Skeletal muscle satellite cell (primary cell): Measurements from ENCODE around the gene GALNT17.

Experiments
- H3K27me3 ChIP-seq: 2 replicates; pipeline ENCODE4 v1.7.0; 2013; ENCODE audit warnings: low read length; ENCODE audit not compliant: control insufficient read depth, insufficient read depth
- H3K36me3 ChIP-seq: 2 replicates; pipeline ENCODE4 v1.7.0; 2013; ENCODE audit warnings: mild to moderate bottlenecking, control low read depth, low read length; ENCODE audit not compliant: insufficient read depth
- H3K4me1 ChIP-seq: 2 replicates; pipeline ENCODE4 v1.7.0; 2013; ENCODE audit warnings: low read length; ENCODE audit not compliant: control insufficient read depth, insufficient read depth
- H3K4me2 ChIP-seq: 2 replicates; pipeline ENCODE4 v1.7.0; 2013; ENCODE audit warnings: mild to moderate bottlenecking, low read length
- H3K4me3 ChIP-seq: 2 replicates; pipeline ENCODE4 v1.7.0; 2013; ENCODE audit warnings: low read length
- H3K9ac ChIP-seq: 2 replicates; pipeline ENCODE4 v1.7.0; 2013; ENCODE audit warnings: mild to moderate bottlenecking, low read depth, low read length, moderate library complexity
- H3K9me3 ChIP-seq: replicated peaks from 2 replicates; pipeline ENCODE4 v1.7.0; 2013; ENCODE audit warnings: mild to moderate bottlenecking, control low read depth, low read length

Gene GALNT17

GRCh38 chr7:71444130-71444529 lies 312.2 kb downstream of the GALNT17 start:
- no peak overlapping the region for H3K4me2 ChIP-seq
- H3K36me3 ChIP-seq, result no peaks in the 10 kb centered on the region
- H3K4me1 ChIP-seq, result peaks cover 3% of the 10 kb centered on the region
- H3K4me3 ChIP-seq, result no peak overlapping the region
- no peak overlapping the region for H3K9ac ChIP-seq
- H3K9me3 ChIP-seq, result no peaks in the 10 kb centered on the region
- H3K27me3 ChIP-seq, result no peaks in the 10 kb centered on the region

DNA sequence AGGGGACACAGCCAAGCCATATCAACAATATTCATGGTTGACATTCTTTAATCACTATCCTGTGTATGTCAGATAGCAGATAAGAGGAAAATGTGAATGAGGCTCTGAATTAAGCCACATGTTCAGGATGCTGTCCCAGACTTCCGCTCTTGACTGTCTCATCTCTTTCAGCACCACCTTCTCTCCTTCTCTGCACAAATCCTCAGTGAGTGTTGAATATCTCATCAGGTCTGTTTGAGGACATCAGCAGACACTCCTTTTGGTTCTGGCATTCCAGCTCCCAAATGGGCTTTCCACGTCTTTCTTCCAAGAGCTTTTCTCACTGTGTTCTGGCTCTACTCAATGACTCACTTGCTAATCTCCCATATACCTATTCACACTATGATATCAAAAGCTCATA lies 321.7 kb downstream of the GALNT17 start:
- no peaks in the 10 kb centered on the region for H3K4me1 ChIP-seq
- no peak overlapping the region for H3K4me3 ChIP-seq
- H3K36me3 ChIP-seq, result no peaks in the 10 kb centered on the region
- H3K27me3 ChIP-seq, result no peaks in the 10 kb centered on the region
- H3K9me3 ChIP-seq, result no peaks in the 10 kb centered on the region
- no peak overlapping the region for H3K4me2 ChIP-seq
- no peak overlapping the region for H3K9ac ChIP-seq

GRCh38 chr7:71454981-71455380 lies 323.0 kb downstream of the GALNT17 start:
- no peaks in the 10 kb centered on the region for H3K9me3 ChIP-seq
- no peaks in the 10 kb centered on the region for H3K4me1 ChIP-seq
- H3K27me3 ChIP-seq, result no peaks in the 10 kb centered on the region
- no peak overlapping the region for H3K4me3 ChIP-seq
- no peak overlapping the region for H3K9ac ChIP-seq
- H3K36me3 ChIP-seq, result no peaks in the 10 kb centered on the region
- no peak overlapping the region for H3K4me2 ChIP-seq

GRCh38 chr7:71457021-71457420 lies 325.1 kb downstream of the GALNT17 start:
- no peaks in the 10 kb centered on the region for H3K36me3 ChIP-seq
- no peaks in the 10 kb centered on the region for H3K9me3 ChIP-seq
- no peak overlapping the region for H3K4me2 ChIP-seq
- no peaks in the 10 kb centered on the region for H3K27me3 ChIP-seq
- H3K4me3 ChIP-seq, result no peak overlapping the region
- H3K4me1 ChIP-seq, result no peaks in the 10 kb centered on the region
- H3K9ac ChIP-seq, result no peak overlapping the region

GRCh38 chr7:71457846-71458590 lies 326.1 kb downstream of the GALNT17 start:
- Histone ChIP-seq H3K9me3 (no peaks in the 10 kb centered on the region), H3K36me3 (no peaks in the 10 kb centered on the region), H3K27me3 (no peaks in the 10 kb centered on the region), H3K4me3 (no peak overlapping the region), H3K4me2 (no peak overlapping the region), H3K4me1 (no peaks in the 10 kb centered on the region), H3K9ac (no peak overlapping the region)

DNA sequence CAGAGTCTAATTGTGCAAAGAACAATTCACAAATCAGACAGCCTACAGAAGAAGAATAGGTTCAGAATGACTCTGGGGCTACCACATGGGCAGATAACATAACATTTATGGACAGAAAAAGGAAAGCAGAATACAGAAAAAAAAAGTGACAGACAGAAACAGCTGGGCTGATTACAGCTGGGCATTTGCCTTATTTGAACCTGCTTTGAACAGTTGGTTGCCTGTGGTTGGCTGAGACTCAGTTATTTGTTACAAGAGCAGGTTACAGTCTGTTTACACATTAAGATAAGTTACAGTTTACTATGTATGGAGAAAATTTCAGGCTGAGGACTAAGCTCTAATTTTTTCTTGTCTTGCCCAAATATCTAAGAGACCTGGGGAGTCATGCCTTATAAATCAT lies 327.2 kb downstream of the GALNT17 start:
- H3K9ac ChIP-seq, result no peak overlapping the region
- no peaks in the 10 kb centered on the region for H3K27me3 ChIP-seq
- no peaks in the 10 kb centered on the region for H3K4me1 ChIP-seq
- H3K36me3 ChIP-seq, result no peaks in the 10 kb centered on the region
- no peak overlapping the region for H3K4me3 ChIP-seq
- H3K9me3 ChIP-seq, result no peaks in the 10 kb centered on the region
- no peak overlapping the region for H3K4me2 ChIP-seq

DNA sequence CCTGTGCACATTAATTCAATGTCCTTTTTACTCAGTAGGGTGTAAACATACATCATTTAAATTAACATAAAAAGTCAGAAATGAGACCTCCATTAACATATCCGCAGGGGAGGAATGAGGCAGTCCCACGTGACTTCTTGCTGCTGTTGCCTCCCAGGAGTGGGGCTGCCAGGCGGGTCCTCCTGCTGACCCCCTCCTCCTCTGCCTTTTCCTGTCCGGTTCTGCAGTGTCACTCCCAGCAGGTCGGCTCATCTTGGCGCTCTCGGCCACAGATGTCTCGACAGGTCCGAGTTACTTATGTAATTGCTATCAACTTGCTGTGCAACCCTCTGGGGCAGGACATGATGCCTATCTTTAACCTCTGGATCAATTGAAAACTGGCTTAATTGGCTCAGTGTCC lies 329.6 kb downstream of the GALNT17 start:
- H3K27me3 ChIP-seq, result no peaks in the 10 kb centered on the region
- H3K9me3 ChIP-seq, result no peaks in the 10 kb centered on the region
- H3K4me2 ChIP-seq, result no peak overlapping the region
- no peak overlapping the region for H3K4me3 ChIP-seq
- H3K36me3 ChIP-seq, result no peaks in the 10 kb centered on the region
- H3K9ac ChIP-seq, result no peak overlapping the region
- no peaks in the 10 kb centered on the region for H3K4me1 ChIP-seq

GRCh38 chr7:71465741-71466189 lies 333.8 kb downstream of the GALNT17 start:
- no peaks in the 10 kb centered on the region for H3K27me3 ChIP-seq
- H3K9me3 ChIP-seq, result no peaks in the 10 kb centered on the region

DNA sequence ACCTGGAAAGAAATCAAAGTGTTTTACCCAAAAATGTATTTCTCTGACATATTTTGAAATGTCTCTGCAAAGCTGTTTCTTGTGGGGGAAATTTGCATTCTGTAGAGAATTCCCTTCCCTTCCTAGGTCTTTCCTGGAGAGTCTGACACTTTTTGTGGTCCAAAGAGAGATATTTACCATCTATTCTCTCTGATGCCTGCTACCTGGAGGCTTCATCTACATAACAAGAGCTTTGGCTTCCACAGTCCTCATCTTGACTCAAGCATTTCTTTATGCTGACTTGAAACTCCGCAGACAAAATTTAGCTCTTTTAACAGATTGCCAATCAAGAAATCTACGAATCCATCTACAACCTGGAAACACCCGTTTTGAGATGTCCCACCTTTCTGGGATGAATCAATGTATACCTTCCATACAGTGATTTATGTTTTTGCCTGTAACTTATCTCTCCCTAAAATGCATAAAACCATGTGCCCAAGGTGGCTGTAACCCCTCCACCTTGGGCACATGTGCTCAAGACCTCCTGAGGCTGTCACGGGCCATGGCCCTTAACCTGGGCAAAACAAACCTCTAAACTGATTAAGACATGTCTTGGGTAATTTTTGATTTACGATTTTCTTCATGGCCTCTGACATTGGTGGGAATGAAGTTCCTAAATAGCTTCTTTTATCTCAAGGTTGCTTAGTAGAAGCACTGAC lies 334.7 kb downstream of the GALNT17 start:
- Histone ChIP-seq H3K4me3 (no peak overlapping the region), H3K9ac (no peak overlapping the region), H3K4me1 (no peaks in the 10 kb centered on the region), H3K36me3 (no peaks in the 10 kb centered on the region), H3K27me3 (no peaks in the 10 kb centered on the region), H3K4me2 (no peak overlapping the region), H3K9me3 (no peaks in the 10 kb centered on the region)

More at GRCh38 chr7:71465741-71466189, 333.8 kb downstream of the GALNT17 start:
- no peak overlapping the region for H3K4me3 ChIP-seq
- no peaks in the 10 kb centered on the region for H3K36me3 ChIP-seq
- H3K4me2 ChIP-seq, result no peak overlapping the region
- no peaks in the 10 kb centered on the region for H3K4me1 ChIP-seq
- H3K9ac ChIP-seq, result no peak overlapping the region

DNA sequence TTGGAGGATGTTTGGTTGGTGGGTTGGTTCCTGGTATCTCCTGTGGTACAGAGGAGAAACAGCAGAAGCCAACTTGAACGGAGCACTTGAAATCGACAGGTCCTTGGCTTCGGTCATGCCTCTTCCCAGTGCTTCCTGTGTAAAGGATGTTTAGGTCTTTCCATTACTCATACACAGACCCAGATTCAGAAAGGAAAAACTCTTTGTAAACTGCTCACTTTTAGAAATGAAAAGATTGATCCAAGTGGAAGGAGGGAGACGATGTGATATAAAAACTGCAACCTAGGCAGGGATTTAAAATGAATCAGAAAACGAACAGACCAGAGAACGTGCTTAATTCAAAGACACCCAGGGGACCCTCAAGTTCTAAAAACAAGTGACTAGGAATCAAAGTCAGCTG lies 338.4 kb downstream of the GALNT17 start:
- no peak overlapping the region for H3K4me3 ChIP-seq
- H3K27me3 ChIP-seq, result no peaks in the 10 kb centered on the region
- no peak overlapping the region for H3K9ac ChIP-seq
- H3K4me1 ChIP-seq, result no peaks in the 10 kb centered on the region
- no peak overlapping the region for H3K4me2 ChIP-seq
- no peaks in the 10 kb centered on the region for H3K9me3 ChIP-seq
- no peaks in the 10 kb centered on the region for H3K36me3 ChIP-seq

DNA sequence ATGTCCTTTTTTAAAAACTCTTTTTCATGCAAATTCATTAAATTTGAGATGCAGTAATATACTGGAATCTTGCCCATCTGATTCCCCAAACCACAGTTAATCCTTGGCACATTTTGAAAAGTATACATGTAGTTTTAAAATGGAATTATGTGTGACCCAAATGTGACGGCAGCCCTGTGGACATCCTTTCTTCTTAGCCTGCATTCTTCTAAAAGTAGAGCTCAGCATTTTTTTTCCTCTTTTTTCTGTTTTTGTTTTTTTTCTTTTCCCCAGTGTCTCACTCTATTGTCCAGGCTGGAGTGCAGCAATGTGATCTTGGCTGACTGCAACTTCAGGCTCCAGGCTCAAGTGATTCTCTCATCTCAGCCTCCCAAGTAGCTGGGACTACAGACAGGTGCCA lies 338.9 kb downstream of the GALNT17 start:
- Histone ChIP-seq H3K36me3 (no peaks in the 10 kb centered on the region), H3K4me1 (no peaks in the 10 kb centered on the region), H3K27me3 (no peaks in the 10 kb centered on the region), H3K4me2 (no peak overlapping the region), H3K9me3 (no peaks in the 10 kb centered on the region), H3K4me3 (no peak overlapping the region), H3K9ac (no peak overlapping the region)

GRCh38 chr7:71472962-71473361 lies 341.0 kb downstream of the GALNT17 start:
- H3K4me3 ChIP-seq, result no peak overlapping the region
- H3K4me2 ChIP-seq, result no peak overlapping the region
- no peaks in the 10 kb centered on the region for H3K36me3 ChIP-seq

More at GRCh38 chr7:71472962-71473361, 341.0 kb downstream of the GALNT17 start:
- no peaks in the 10 kb centered on the region for H3K4me1 ChIP-seq
- H3K9ac ChIP-seq, result no peak overlapping the region
- no peaks in the 10 kb centered on the region for H3K27me3 ChIP-seq
- H3K9me3 ChIP-seq, result no peaks in the 10 kb centered on the region
